HTR-8/SVneo (cell line): ENCODE results near the gene RBM18.

Source experiments
- DNase-seq: peaks from one replicate; pipeline ENCODE4 v3.0.0; 2011; ENCODE audit warnings: low spot score, mixed read lengths; ENCODE audit not compliant: insufficient read length
- FAIRE-seq: peaks from 2 replicates; lab custom pipeline; 2011; peaks lifted over from hg19 to GRCh38; lab: Jason Lieb, UNC

RBM18 gene

GRCh38 chr9:122225312-122226141 lies 39.1 kb downstream of the RBM18 start:
- FAIRE-seq = no peak

GRCh38 chr9:122223435-122223834 lies 41.2 kb downstream of the RBM18 start:
- DNase-seq (no peak), FAIRE-seq (no peak)

More at GRCh38 chr9:122225312-122226141, 39.1 kb downstream of the RBM18 start:
- DNase-seq = no peak

GRCh38 chr9:122222791-122223190 lies 41.8 kb downstream of the RBM18 start:
- FAIRE-seq (no peak), DNase-seq (no peak)

GRCh38 chr9:122221183-122221811 lies 43.3 kb downstream of the RBM18 start:
- DNase-seq = no peak
- FAIRE-seq = no peak

- FAIRE-seq (no peak), DNase-seq (no peak)
Measured at GRCh38 chr9:122220673-122221182, 43.9 kb downstream of the RBM18 start.

- no peak for FAIRE-seq
Measured at GRCh38 chr9:122219856-122220672, 44.6 kb downstream of the RBM18 start.

GRCh38 chr9:122218935-122219855 lies 45.4 kb downstream of the RBM18 start:
- FAIRE-seq = no peak
- no peak for DNase-seq

More at GRCh38 chr9:122219856-122220672, 44.6 kb downstream of the RBM18 start:
- DNase-seq = no peak

GRCh38 chr9:122218071-122218934 lies 46.3 kb downstream of the RBM18 start:
- no peak for DNase-seq
- FAIRE-seq = no peak

GRCh38 chr9:122217640-122218039 lies 47.0 kb downstream of the RBM18 start:
- FAIRE-seq (no peak), DNase-seq (no peak)

- DNase-seq = no peak
- FAIRE-seq = no peak
Measured at GRCh38 chr9:122216798-122217418, 47.7 kb downstream of the RBM18 start.

GRCh38 chr9:122216138-122216797 lies 48.4 kb downstream of the RBM18 start:
- FAIRE-seq = no peak
- no peak for DNase-seq

- no peak for FAIRE-seq
Measured at GRCh38 chr9:122215663-122216062, 49.0 kb downstream of the RBM18 start.

GRCh38 chr9:122214507-122214906 lies 50.1 kb downstream of the RBM18 start:
- FAIRE-seq (no peak), DNase-seq (no peak)

More at GRCh38 chr9:122215663-122216062, 49.0 kb downstream of the RBM18 start:
- DNase-seq = no peak

- peak; percentile 73 for DNase-seq
- peak; percentile 51 for FAIRE-seq
Measured at GRCh38 chr9:122213589-122214413, 50.8 kb downstream of the RBM18 start.

GRCh38 chr9:122213102-122213588 lies 51.5 kb downstream of the RBM18 start:
- DNase-seq = no peak
- FAIRE-seq = no peak

GRCh38 chr9:122212473-122213004 lies 52.1 kb downstream of the RBM18 start:
- DNase-seq (no peak), FAIRE-seq (no peak)
